AG09309 (cell line): ENCODE measurements around the gene NTRK3.

Experiments
- DNase-seq: peaks from one replicate; pipeline ENCODE4 v3.0.0-alpha.2; 2010; ENCODE audit warnings: low read depth
- H3K4me3 ChIP-seq: 2 replicates; pipeline ENCODE4 v1.5.1; 2011; ENCODE audit warnings: mild to moderate bottlenecking, low read depth, low read length, moderate library complexity; ENCODE audit not compliant: control insufficient read depth
- CTCF ChIP-seq: IDR thresholded peaks from 2 replicates; pipeline ENCODE4 v1.5.1; 2011; ENCODE audit warnings: mild to moderate bottlenecking, low read depth, low read length, inconsistent platforms; ENCODE audit not compliant: insufficient read depth, control insufficient read depth; ENCODE audit errors: missing control alignments

Gene NTRK3

GRCh38 chr15:87944050-87944449 is 312.5 kb downstream of the NTRK3 start:
- TF ChIP-seq CTCF: no peak
- DNase-seq: no peak
- no peak overlapping the region for H3K4me3 ChIP-seq

GRCh38 chr15:87943626-87944025 is 312.9 kb downstream of the NTRK3 start:
- no peak for DNase-seq
- no peak overlapping the region for H3K4me3 ChIP-seq
- TF ChIP-seq CTCF: no peak

GRCh38 chr15:87942316-87942715 is 314.2 kb downstream of the NTRK3 start:
- DNase-seq: no peak
- H3K4me3 ChIP-seq: no peak overlapping the region
- no peak for TF ChIP-seq CTCF

- DNase-seq: no peak
- TF ChIP-seq CTCF: no peak
Measured at GRCh38 chr15:87941606-87942005, 314.9 kb downstream of the NTRK3 start.

GRCh38 chr15:87940768-87941167 is 315.8 kb downstream of the NTRK3 start:
- no peak for TF ChIP-seq CTCF
- no peak for DNase-seq
- no peak overlapping the region for H3K4me3 ChIP-seq

More at GRCh38 chr15:87941606-87942005, 314.9 kb downstream of the NTRK3 start:
- H3K4me3 ChIP-seq: no peak overlapping the region

GRCh38 chr15:87939848-87940457 is 316.6 kb downstream of the NTRK3 start:
- no peak overlapping the region for H3K4me3 ChIP-seq
- TF ChIP-seq CTCF: no peak
- DNase-seq: no peak
